Measurements from ENCODE around the gene CDKAL1. TPM values are rescaled to one million over a fixed set of nuclear protein-coding genes. Genes with fewer than 3 reads are reported as not detected.
A peak's percentile ranks its signal among the peaks of the same experiment; 100 is the strongest.

Gene CDKAL1
- total and polyA plus RNA-seq, 2 of the 13 experiments (the other 11 are each of a cell fraction or from before 2014, with no cell fraction given): 9.5 to 27.7 TPM

DNA sequence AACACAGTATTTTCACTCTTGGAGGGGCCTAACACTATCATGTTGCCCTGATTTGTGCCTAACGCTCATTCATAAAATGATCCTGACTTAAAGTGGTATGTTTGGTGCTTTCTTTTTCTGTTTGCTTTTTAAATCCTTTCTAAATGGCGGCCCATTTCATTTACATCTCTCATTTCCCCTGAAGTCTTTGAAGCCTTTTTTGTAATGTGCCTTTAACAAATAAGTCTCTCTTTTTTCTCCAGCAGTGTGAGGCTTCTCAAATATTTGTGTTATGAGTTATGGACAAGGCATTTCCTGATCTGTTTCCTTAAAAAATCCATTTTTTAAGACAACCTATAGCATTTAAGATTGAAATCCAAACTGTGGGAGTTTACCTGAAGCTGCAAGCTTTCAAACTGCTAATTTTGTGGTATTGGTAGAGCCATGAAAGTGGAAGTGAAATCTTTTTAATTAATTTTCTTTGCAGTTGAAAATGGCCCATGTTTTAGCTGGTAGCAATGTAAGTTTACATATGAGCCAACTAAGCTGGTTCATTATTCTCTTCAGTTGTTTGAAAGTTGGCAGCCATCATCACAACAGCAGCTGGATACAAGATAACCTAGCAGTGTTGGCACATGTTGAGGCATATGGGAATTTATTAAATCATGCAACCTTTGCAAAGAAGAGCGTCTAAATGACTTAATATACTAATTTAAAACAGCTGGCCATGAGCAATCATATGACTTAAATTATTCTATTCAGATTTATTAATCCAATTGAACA is 469.7 kb downstream of the CDKAL1 start (continued):
- no peak for TF ChIP-seq ZNF207 (IDR thresholded peaks at IDR 0.05; ENCODE audit: borderline replicate concordance)
- no peak for TF ChIP-seq GABPA (IDR thresholded peaks at IDR 0.05; ENCODE audit: low read depth, low read length)
- TF ChIP-seq GABPA (CRISPR knock-in tag; IDR thresholded peaks at IDR 0.05; ENCODE audit: low read depth): peak; percentile 50
- no peak for TF ChIP-seq ZKSCAN1 (IDR thresholded peaks at IDR 0.05; ENCODE audit: low read length)
- TF ChIP-seq, protein P1, sequence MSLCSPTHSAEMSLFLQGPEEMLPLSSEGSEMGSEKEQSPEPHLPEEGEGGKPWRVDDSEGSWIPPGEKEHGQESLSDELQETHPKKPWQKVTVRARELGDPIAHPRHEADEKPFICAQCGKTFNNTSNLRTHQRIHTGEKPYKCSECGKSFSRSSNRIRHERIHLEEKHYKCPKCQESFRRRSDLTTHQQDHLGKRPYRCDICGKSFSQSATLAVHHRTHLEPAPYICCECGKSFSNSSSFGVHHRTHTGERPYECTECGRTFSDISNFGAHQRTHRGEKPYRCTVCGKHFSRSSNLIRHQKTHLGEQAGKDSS (CRISPR knock-in tag; IDR thresholded peaks at IDR 0.05; ENCODE audit: borderline replicate concordance, low read depth): no peak
- TF ChIP-seq, protein P2, sequence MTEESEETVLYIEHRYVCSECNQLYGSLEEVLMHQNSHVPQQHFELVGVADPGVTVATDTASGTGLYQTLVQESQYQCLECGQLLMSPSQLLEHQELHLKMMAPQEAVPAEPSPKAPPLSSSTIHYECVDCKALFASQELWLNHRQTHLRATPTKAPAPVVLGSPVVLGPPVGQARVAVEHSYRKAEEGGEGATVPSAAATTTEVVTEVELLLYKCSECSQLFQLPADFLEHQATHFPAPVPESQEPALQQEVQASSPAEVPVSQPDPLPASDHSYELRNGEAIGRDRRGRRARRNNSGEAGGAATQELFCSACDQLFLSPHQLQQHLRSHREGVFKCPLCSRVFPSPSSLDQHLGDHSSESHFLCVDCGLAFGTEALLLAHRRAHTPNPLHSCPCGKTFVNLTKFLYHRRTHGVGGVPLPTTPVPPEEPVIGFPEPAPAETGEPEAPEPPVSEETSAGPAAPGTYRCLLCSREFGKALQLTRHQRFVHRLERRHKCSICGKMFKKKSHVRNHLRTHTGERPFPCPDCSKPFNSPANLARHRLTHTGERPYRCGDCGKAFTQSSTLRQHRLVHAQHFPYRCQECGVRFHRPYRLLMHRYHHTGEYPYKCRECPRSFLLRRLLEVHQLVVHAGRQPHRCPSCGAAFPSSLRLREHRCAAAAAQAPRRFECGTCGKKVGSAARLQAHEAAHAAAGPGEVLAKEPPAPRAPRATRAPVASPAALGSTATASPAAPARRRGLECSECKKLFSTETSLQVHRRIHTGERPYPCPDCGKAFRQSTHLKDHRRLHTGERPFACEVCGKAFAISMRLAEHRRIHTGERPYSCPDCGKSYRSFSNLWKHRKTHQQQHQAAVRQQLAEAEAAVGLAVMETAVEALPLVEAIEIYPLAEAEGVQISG (CRISPR knock-in tag; IDR thresholded peaks at IDR 0.05): no peak
- no peak for TF ChIP-seq ZNF333 (CRISPR knock-in tag; IDR thresholded peaks at IDR 0.05; ENCODE audit: borderline replicate concordance)
- TF ChIP-seq ZKSCAN5 (CRISPR knock-in tag; IDR thresholded peaks at IDR 0.05): no peak
- no peak for TF ChIP-seq ZNF724P (CRISPR knock-in tag; IDR thresholded peaks at IDR 0.05; ENCODE audit: borderline replicate concordance)
- TF ChIP-seq MLXIP (CRISPR knock-in tag; IDR thresholded peaks at IDR 0.05; ENCODE audit: borderline replicate concordance): no peak
- TF ChIP-seq NFIB (CRISPR knock-in tag; IDR thresholded peaks at IDR 0.05; ENCODE audit: borderline replicate concordance): no peak
- TF ChIP-seq TOE1 (CRISPR knock-in tag; IDR thresholded peaks at IDR 0.05): no peak
- peak; percentile 94 for TF ChIP-seq SOX5 (CRISPR knock-in tag; IDR thresholded peaks at IDR 0.05; ENCODE audit: borderline replicate concordance)
- no peak for TF ChIP-seq ZNF776 (CRISPR knock-in tag; IDR thresholded peaks at IDR 0.05)
- peak in 1 of 2 experiments; percentile 65; a peak in 2 of 4 replicates for TF ChIP-seq NR2F1 (CRISPR knock-in tag; IDR thresholded peaks at IDR 0.05)
- TF ChIP-seq SUZ12 (IDR thresholded peaks at IDR 0.05; ENCODE audit: low read depth, low read length): no peak
- no peak for TF ChIP-seq MYNN (CRISPR knock-in tag; IDR thresholded peaks at IDR 0.05; ENCODE audit: low read depth)
- peak; percentile 92 for TF ChIP-seq ZNF362 (CRISPR knock-in tag; IDR thresholded peaks at IDR 0.05; ENCODE audit: borderline replicate concordance)
- TF ChIP-seq PATZ1 (CRISPR knock-in tag; IDR thresholded peaks at IDR 0.05): peak; percentile 90
- TF ChIP-seq PHF5A (CRISPR knock-in tag; IDR thresholded peaks at IDR 0.05; ENCODE audit: low read depth, unreplicated experiment): peak; percentile 35
